KOPT-K1 (cell line): ENCODE data around the gene DENND5B.
"Not testable (repeated sequence)": the region's sequence is repeated elsewhere in the genome, so short reads cannot be mapped to it uniquely, and the experiment has no call there.

ENCODE experiments used
- H3K27ac ChIP-seq: fragments of 200-600 bp; sonication (generic); 2 replicates; pipeline ENCODE4 v1.5.1; 2016; ENCODE audit warnings: antibody characterized with exemption, mild to moderate bottlenecking, low read depth, low read length; ENCODE audit not compliant: poor library complexity, severe bottlenecking
- H3K36me3 ChIP-seq: fragments of 200-600 bp; sonication (generic); 2 replicates; pipeline ENCODE4 v1.5.1; 2017; ENCODE audit warnings: antibody characterized with exemption, mild to moderate bottlenecking, low read length, moderate library complexity; ENCODE audit not compliant: insufficient read depth
- H3K9me3 ChIP-seq: fragments of 200-600 bp; sonication (generic); 2 replicates; pipeline ENCODE4 v1.5.1; 2017; ENCODE audit warnings: antibody characterized with exemption, low read length, mild to moderate bottlenecking; ENCODE audit not compliant: insufficient read depth, poor library complexity, severe bottlenecking

The DENND5B gene

DNA sequence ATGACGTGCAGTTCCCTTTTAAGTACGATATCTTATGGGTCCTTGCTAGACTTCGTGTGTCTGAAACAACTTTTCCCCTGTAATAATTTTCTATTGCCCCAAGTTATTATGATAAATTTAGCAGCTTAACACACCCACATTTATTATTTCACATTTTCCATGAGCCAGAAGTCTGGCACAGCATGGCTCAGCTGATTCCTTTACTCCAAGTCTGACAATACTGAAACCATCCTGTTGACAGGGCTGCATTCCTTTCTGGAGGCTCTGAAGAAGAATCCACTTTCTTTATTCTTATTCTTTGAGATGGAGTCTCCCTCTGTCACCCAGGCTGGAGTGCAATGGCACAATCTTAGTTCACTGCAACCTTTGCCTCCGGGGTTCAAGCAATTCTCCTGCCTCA is 80.9 kb downstream of the DENND5B start:
- Histone ChIP-seq H3K9me3 (no peaks in the 10 kb centered on the region), H3K27ac (no peak overlapping the region), H3K36me3 (no peaks in the 10 kb centered on the region)

DNA sequence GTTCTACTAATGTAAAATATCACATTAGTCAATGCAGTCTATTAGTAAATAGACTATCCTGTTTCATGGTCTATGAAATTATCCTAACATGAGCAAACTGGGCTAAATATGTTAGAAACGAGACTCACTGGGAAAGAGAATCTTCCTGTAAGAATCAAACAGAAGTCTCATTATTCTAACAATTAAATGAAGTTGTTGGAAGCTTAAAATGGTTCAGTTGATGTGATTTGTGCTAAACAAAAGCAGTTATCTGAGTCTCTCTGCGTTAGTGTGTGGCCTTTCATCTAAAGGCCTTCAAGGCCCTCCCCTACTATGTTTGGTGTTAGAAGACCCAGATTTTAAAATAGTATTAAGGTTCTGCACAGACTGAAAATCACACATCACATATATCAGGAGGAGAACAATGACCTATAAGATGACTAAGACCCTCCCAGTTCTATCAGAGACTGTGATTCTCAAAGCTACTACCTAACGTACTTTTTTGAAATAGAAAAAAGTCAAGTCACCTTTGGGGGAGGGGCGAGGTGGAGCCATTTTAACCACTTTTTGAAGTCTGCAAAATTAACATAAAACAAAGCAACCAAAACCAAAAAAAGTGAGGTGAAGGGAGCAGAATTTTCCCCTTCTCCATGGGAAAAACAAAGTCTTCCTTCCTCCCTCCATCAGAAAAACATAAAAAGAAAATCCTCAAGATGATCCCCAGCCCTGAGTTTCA is 82.3 kb downstream of the DENND5B start:
- Histone ChIP-seq H3K27ac (no peak overlapping the region), H3K9me3 (no peaks in the 10 kb centered on the region), H3K36me3 (no peaks in the 10 kb centered on the region)

DNA sequence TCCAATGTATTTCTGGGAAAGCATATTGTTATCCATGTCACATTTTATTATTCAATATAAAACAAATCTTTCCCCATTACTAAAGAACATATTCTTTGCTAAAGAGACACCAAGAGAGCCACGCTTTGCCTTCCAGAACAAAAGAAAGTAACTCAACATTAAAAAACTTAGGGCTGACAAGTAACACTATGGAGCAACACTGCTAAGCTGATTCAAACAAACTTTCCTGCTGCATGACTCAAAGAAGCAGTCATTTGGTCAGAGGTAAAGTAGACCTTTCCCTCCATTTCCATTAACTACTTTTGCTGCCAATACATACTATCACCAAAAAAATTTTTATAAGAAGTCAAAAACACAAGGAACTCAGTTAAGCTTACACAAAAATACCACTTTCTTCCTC is 83.0 kb downstream of the DENND5B start:
- H3K27ac ChIP-seq = no peak overlapping the region
- H3K9me3 ChIP-seq = no peaks in the 10 kb centered on the region
- no peaks in the 10 kb centered on the region for H3K36me3 ChIP-seq

DNA sequence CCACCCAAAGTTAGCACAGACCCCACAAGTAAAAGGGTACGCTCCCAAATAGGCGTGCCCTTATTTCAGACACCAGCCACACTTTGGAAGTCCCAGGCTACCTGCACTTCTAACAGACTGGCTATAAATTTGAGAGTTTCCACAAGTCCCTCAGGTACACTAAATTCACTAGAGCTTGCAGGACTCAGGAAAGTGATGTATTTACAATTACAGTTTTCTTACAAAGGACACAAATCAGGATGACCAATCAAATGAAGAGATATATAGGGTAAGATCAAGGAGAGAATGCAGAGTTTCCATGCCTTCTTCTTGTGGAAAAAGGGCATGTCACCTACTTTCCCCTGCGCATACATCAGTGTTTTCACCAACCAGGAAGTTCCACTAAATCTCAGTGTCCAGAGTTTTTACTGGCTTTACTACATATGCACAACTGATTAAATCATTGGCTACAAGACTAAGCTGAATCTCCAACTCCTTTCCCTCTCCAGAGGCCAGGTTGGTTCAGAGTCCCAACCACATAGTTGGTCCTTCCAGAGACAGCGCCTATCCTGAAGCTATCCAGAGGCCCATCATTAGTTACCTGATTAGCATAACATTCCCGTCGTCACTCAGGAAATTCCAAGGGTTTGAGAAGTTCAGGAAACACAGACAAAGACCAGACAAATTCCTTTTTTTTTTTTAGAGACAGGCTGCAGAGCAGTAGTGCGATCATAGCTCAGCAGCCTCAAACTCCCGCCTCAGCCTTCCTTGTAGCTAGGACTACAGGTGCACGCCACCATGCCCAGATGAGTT is 84.2 kb downstream of the DENND5B start:
- no peaks in the 10 kb centered on the region for H3K36me3 ChIP-seq
- no peak overlapping the region for H3K27ac ChIP-seq
- no peaks in the 10 kb centered on the region for H3K9me3 ChIP-seq

DNA sequence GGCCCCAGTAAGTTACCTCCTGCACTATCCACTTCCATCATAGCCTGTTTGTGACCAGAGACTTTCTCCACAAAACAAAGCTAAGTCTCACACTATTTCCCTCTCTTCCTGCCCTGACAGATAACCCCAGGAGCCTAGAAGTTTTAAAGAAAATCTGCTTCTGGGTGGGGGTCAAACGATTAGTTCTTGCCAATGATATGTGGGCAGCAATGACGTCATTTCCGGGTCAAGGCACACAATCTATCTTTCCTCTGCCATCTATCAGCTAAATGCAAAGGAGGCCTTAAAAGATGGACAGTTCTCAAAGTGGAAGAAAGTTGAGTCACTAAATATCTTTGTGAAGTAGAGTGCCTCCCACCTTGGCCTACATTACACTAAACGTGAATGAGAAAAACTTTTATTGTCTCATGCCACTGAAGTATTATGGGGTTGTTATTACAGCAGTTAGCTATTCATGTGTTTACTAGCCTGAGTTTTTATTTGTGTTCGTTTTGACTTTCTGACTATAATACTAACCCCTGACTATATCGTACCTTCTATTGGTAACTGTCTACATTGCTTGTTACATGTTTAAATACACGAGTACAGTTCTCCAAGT is 86.2 kb downstream of the DENND5B start:
- no peaks in the 10 kb centered on the region for H3K36me3 ChIP-seq
- no peak overlapping the region for H3K27ac ChIP-seq
- no peaks in the 10 kb centered on the region for H3K9me3 ChIP-seq

DNA sequence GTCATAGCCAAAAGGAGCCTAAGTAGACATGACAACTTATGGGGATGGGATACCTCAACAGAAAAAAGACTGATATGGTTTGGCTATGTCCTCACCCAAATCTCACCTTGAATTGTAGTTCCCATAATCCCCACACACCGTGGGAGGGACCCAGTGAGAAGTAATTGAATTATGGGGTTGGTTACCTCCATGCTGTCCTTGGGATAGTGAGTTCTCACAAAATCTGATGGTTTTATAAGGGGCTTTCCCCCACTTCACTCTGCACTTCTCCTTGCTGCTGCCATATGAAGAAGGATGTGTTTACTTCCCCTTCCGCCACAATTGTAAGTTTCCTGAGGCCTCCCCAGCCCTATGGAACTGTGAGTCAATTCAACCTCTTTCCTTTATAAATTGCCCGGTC is 89.9 kb downstream of the DENND5B start:
- H3K36me3 ChIP-seq, H3K27ac ChIP-seq, H3K9me3 ChIP-seq: not testable (repeated sequence)

DNA sequence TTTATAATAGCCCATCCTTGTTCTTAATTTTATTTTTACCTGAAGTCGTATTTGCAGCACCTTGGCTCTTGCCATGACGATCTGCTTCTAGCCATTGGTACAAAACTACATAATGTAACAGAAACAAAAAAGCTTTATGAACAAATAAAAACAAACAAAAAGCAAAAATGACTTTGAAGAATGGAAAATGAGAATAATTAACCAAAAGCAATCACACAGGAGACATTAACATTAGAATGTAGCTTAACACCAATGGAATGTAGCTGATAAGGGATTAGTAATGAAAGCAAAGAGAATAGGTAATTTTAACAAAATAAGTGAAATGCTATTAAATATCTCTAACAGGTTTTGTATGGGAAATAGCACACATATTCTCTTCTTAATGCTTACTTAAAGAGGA is 91.4 kb downstream of the DENND5B start:
- Histone ChIP-seq H3K9me3 (no peaks in the 10 kb centered on the region), H3K27ac (no peak overlapping the region)

DNA sequence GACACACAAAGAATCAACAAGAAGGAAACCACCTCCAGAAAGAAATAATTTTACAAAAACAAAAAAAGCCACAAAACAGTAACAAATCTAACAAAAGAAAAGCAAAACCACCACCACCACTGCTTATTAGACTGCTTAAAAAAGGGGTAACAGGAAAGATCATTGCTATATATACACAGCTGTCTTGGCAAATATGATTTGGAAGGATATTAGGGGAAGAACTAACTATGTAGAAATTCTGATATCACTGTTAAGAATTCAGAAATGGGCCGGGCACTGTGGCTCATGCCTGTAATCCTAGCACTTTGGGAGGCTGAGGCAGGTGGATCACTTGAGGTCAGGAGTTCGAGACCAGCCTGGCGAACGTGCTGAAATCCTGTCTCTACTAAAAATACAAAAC is 92.5 kb downstream of the DENND5B start:
- Histone ChIP-seq H3K27ac (no peak overlapping the region), H3K9me3 (no peaks in the 10 kb centered on the region)

More for the DNA sequence above, 91.4 kb downstream of the DENND5B start:
- H3K36me3 ChIP-seq = no peaks in the 10 kb centered on the region

DNA sequence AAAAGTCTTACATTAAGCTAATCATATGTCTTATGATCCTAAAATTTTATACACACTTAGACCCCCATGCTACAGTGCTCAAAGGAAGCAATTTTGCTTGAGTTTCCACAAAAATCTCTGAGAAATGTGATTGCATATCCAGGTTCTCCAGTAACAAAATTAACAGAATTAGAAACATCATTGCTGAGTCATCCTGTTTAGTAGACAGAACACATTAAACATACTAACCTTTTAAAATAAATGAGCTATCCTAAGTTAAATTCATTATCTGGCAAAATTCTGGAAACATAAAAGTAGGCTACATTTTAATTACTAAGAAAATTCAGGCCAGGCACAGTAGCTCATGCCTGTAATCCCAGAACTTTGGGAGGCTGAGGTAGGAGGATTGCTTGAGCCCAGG is 94.7 kb downstream of the DENND5B start:
- H3K9me3 ChIP-seq = no peaks in the 10 kb centered on the region
- H3K27ac ChIP-seq = no peak overlapping the region
- H3K36me3 ChIP-seq = no peaks in the 10 kb centered on the region

More for the DNA sequence above, 92.5 kb downstream of the DENND5B start:
- H3K36me3 ChIP-seq = no peaks in the 10 kb centered on the region

DNA sequence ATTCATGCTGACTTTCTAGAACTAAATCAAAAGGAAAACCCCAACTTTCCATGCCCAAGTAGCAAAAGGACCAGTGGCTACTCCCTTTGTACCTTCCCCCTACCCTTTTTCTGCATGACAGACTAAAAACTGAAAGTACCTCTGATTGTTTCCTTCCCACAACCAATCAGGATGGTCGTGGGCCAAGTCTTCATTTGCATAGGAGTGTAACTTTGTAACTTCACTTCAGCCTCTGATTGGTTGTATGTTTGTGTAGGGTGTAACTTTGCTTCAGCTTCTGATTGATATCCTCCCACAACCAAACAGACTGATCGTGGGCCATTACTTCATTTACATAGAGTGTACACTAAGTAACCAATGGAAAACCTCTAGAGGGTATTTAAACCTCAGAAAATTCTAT is 96.5 kb downstream of the DENND5B start:
- Histone ChIP-seq H3K36me3 (no peaks in the 10 kb centered on the region), H3K27ac (no peak overlapping the region), H3K9me3 (no peaks in the 10 kb centered on the region)

DNA sequence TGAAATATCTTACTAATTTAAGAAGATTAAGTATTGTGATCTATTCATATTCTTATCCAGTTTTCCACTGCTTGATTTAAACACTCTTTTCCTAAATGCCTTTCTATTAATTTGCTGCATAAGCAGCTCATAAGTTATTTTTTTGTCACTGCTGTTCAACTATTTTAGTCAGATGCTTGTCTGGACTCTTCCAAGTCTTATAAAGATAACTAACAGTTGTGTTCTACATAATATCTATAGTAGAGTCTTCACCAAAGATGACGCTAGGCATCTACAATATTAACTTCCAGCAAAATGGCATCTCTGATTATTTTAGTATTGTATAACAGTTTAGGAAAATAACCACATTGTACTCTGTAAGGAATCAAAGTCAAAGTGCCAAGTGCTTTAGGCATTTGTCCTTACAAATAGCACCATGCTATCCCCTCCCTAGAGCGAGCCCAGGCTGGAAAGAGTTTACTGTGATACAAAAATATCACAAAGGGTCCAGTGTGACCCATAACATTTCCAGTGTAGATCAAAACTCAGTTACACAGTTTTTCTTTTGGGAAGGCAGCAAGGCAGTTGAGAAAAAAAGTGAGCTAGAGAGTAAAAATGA is 98.2 kb downstream of the DENND5B start:
- no peaks in the 10 kb centered on the region for H3K9me3 ChIP-seq
- H3K27ac ChIP-seq = no peak overlapping the region
- no peaks in the 10 kb centered on the region for H3K36me3 ChIP-seq

DNA sequence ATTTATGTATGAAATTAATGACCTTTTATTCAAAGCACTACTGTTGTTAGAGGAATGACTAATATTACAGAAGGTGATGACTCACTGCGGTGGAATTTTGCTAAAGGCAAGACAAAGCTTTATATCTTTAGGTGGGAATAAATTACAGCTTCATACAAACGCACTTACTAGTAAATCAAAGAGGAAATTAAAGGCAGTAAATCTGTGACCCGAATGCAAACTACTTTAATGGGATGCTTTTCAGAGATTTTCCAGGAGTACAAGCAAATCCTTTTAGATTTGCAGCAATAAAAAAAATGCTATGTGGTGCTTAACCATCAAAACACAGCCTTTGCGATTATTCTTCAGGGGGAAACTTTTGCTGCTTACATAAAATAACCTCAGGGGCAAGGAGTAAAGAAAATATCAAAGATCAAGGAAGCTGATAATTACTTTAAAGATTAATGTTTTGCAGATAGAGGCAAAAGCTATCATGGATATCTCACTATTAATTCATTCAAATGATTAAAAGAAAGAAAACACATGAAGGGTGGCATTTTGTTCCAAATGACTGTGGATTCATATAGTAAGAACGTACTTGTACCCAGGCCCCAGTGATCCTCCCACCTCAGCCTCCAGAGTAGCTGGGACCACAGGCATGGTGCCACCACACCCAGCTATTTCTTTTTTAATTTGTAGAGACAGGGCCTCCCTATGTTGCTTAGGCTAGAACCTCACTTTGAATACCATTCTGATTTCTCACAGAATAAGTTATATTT is 98.9 kb downstream of the DENND5B start:
- H3K9me3 ChIP-seq = no peaks in the 10 kb centered on the region
- H3K27ac ChIP-seq = no peak overlapping the region
- H3K36me3 ChIP-seq = no peaks in the 10 kb centered on the region

DNA sequence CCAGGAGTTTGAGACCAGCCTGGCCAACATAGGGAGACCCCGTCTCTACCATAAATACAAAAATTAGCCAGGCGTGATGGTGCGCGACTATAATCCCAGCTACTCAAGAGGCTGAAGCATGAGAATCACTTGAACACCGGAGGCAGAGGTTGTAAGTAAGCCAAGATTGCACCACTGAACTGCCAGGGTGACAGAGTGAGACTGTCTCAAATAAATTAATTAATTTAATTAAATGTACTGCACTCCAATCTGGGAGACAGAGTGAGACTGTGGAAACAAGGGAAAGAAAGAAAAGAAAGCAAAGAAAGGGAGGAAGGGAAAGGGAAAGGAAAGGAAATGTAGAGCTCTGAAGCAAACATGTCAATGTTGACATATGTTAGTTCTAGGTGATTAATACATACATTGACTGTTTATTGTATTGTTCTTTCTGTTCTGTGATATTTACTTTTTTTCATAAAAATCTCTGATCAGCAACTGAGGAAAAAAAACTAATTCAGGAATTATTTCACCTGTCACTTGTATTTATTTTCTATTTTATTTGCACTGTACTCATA is 99.6 kb downstream of the DENND5B start:
- Histone ChIP-seq H3K27ac (no peak overlapping the region), H3K36me3 (no peaks in the 10 kb centered on the region), H3K9me3 (no peaks in the 10 kb centered on the region)

DNA sequence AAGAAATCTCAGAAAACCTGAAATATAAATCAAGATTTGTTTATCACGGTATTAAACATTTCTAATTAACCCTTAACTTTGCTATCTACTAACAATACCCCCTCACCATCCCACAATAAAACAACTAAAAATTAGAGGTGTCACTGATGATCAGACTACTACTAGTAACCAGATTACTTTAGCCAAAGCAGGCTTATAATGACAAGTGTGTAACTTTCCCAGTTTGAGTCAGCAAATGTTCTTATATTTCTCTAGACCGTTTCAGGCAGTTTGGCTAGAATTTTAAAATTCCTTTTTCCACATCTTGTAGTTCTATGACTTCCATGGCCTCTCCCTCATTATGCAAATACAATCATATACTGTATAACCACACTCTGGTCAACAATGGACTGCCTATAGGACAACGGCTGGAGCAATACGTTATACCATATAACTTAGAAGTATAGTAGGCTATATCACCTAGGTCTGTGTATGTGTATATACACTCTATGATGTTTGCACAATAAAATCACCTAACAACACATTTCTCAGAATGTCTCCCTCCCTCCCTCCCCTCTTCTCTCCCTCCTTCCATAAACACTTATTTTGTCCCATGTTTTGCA is 102.1 kb downstream of the DENND5B start:
- Histone ChIP-seq H3K36me3 (no peaks in the 10 kb centered on the region), H3K27ac (no peak overlapping the region), H3K9me3 (no peaks in the 10 kb centered on the region)
